HG03139 (cell line): ENCODE data around the gene B9D1.
"Not testable (repeated sequence)": the region's sequence is repeated elsewhere in the genome, so short reads cannot be mapped to it uniquely, and the experiment has no call there.

Experiments used
- ATAC-seq: cut with Tn5 transposase; IDR thresholded peaks from one replicate; pipeline ENCODE4 v1.9.1; 2021; ENCODE audit not compliant: unreplicated experiment

The B9D1 gene

GRCh38 chr17:19360772-19361171, 1.8 kb downstream of the B9D1 start:
- no peak for ATAC-seq

DNA sequence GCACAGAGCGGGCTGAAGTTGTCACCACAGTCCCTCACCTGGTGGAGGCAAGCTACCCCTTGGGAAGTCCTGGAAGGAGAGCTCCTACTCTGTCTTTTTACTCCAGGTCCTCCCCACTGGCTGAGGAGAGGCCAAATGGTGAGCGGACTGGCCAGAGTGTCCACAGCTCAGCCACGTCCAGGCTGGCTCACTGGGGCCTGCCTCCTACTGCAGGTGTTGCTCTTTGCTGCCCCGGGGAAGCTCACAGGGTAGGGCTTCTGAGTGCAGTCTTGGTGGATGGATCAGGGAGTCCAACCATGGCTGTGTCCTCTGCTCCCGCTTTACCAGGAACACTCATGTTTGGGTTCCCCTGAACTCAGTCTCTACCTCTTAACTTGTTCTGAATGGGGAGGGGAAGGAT, 2.7 kb downstream of the B9D1 start:
- ATAC-seq = no peak

- no peak for ATAC-seq
Observed at GRCh38 chr17:19359151-19359550, 3.4 kb downstream of the B9D1 start.

- no peak for ATAC-seq
Observed at GRCh38 chr17:19357761-19358160, 4.8 kb downstream of the B9D1 start.

GRCh38 chr17:19357351-19357750, 5.2 kb downstream of the B9D1 start:
- ATAC-seq = no peak

GRCh38 chr17:19354748-19355147, 7.8 kb downstream of the B9D1 start:
- ATAC-seq = no peak

DNA sequence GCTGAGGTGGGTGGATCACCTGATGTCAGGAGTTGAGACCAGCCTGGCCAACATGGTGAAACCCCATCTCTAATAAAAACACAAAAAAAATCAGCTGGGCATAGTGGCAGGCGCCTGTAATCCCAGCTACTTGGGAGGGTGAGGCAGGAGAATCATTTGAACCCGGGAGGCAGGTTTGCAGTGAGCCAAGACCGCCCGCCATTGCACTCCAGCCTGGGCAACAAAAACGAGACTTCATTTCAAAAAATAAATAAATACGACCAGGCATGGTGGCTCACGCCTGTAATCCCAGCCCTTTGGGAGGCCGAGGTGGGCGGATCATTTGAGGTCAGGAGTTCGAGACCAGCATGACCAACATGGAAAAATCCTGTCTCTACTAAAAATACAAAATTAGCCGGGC, 9.1 kb downstream of the B9D1 start:
- ATAC-seq = not testable (repeated sequence)

GRCh38 chr17:19348806-19349205, 13.7 kb downstream of the B9D1 start:
- ATAC-seq = no peak

DNA sequence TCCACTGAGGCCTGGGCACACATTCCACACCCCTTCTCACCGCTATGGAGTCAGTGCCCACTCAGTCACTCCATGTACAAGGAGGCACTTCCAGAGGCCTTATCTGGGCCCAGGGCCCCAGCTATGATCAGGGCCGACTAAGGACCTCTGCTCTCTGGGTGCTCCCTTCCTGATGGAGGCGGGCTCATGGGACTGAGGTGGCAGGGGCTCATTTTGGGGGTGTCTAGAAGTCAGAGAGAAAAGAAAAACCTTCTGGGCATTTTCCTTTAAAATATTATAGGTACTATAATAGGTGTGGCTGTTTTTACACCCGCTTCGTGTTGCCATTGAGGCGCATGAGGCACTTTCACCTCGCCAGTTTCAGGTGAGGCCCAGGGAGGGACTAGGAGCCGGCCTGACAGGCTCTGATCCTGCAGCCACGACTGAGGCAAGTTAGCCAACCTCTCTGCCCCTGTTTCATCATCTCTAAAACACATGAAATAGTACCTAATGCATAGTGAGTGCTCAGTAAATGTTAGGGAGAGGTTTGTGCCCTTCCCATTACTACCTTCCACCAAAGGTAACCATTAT, 14.4 kb downstream of the B9D1 start:
- no peak for ATAC-seq

GRCh38 chr17:19347323-19348080, 15.0 kb downstream of the B9D1 start:
- no peak for ATAC-seq

DNA sequence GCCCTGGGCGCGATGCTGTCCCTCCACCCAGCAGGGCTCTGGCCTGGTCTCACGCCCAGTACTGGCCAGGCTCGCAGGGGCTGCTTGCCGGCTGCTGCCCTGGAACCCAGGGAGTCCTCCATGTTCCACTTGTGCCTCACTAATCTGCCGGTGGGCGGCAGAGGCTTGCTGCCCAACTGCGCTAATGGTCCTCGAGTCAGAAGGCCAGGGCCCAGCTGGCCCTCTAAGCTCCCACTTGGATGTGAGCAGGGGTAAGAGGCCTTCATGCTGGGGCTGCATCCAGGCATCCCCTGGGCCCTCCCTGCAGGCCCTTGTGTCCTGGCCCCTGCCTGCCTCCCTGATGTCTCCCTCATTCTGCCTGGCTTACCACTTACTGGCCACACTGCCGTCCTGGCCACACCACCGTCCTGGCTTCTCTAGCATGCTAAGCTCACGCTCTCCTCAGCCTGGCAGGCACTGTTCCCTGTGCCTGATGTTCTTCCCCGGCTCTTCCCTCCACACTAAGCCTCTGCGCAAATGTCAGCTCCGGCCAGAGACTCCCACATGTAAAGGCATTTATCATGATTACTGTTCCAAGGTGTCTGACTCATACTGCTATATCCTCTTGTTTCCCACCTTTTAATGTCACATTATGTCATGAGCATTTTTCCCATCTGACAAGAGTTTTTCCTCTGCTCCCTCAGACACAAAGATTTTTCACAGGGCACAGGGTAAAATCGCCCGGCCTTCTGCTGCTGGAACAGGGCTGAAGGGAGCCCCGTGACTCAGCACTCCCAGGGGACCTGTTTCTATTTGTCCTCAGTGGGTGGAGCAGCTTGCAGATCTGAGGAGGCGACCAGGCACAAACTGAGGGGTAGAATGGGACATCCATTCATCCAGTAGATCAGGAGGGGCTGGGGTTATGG, 15.9 kb downstream of the B9D1 start:
- no peak for ATAC-seq

GRCh38 chr17:19345486-19346350, 16.8 kb downstream of the B9D1 start:
- no peak for ATAC-seq

DNA sequence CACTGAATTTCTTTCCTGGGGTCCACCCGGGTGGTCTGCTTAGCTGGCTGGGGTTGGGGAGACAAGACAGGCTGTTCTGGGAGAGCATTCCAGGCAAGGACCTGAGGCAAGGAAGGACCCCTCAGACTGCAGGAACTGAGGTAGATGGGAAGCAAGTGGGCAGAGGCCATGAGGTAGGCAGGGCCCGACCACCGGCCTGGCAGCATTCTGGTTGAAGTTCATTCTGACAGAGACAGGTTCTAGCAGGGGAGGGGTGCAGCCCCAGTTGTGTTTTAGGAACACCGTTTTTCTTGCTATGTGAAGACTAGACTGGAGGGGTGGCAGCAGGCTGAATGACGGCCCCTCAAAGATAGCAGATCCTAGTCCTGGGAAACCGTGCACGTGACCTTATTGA, 17.5 kb downstream of the B9D1 start:
- ATAC-seq = no peak

DNA sequence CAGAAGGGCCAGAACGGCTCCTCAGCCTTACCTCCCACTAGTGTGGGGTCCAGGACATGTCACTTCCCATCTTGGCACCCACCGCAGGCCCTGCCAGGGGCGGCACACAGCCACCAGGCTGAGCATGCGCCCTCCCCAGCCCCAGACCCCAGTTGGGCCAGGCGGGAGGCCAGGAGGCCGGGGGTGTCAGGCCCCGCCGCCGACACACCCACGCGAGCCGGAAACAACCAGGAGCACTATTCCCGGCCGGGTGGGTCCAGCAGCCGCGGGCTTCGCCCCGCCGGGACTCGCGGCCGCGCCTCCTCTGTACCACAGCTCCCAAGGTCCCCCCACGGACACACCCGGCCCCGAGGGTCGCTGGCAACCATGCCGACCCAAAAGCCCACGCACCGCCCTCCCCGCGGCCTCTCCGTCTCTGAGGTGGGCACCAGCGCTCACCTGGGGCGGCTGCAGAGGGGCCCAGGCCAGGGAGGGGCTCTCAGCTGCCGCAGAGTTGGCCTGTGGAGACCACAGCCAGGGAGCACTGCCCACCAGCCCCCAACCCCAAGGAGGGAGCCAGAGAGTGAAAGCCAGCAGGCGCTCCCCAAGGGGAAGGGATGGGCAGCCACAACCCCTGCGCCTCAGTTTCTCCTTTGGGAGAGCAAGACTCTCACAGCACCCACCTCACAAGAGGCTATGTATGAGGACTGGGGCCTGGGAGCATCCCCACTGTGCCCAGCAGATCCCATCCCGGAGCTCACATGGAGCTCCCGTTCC, 18.0 kb downstream of the B9D1 start:
- ATAC-seq = no peak

DNA sequence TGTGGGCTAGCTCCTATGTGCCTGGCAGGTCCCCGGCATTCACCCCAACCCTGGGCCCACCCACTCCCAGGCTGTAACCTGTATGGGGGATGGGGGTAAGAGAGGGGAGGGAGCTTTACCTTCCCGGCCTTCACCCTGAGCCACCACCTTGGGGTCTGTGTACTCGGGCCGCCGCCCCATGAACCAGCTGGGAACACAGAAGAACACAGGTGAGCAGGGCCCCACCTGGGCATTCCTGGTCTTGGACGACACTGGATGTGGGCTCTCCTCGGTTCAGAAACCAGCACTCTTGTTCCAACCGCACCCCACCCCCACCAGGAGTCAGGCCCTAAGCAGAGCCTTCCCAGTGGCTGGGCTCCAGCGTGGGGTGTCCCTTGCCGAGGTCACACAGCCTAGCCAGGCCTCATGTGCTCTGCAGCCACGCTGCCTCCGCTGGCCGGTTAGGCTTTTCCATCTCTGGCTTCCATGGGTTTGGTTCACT, 18.8 kb downstream of the B9D1 start:
- no peak for ATAC-seq

- no peak for ATAC-seq
Observed at GRCh38 chr17:19343256-19343630, 19.3 kb downstream of the B9D1 start.

GRCh38 chr17:19342611-19343255, 19.8 kb downstream of the B9D1 start:
- ATAC-seq = no peak

DNA sequence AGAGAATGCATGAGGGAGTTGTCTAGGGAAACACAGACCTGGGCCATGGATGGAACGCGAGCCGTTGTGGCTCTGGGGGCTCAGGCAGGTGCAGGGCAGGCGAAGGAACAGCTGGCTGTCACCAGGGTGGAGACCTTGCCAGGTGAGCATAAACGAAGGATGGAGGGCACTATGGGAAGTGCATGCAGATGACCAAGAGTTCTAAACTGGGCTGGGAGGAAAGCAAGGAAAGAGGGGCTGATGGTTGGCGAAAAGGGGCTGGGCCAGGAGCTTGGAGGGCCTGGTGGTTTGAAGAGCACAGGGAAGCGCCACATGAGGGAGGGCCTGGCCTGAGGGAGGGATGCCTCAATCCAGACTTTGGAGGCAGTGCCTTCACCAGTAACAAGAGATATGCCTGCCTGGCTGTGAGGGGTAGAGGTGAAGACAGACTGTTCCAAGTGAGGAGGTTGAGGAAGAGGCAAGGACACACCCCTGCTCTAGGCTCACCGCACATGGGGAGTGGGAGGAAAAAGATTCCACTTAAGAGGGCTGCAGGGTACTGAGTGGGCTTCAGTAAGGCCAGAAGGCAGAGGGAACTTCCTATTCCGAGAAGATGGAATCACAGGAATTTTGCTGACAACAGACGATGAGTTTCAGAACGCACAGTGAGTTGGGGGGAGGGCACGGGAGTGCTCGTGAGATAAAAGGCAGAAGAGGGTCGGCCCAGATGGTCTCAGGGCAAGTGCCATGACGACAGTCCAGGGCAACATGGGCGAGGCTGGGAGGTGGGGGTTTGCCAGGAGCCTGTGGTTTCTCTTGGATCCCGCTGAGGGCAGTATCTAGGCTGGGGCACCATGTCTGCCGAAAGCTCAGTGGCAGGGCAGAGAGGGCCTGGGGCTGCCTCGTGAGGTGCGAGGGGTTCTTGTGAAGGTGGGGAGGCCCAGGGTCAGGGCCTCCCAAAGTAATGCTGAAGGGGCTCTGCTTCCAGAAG, 20.6 kb downstream of the B9D1 start:
- ATAC-seq = no peak
